GM19455 (cell line): ENCODE measurements around the gene PSMB7.

Experiments
- ATAC-seq: cut with Tn5 transposase; IDR thresholded peaks from one replicate; pipeline ENCODE4 v1.9.1; 2021; ENCODE audit not compliant: unreplicated experiment

The PSMB7 gene

DNA sequence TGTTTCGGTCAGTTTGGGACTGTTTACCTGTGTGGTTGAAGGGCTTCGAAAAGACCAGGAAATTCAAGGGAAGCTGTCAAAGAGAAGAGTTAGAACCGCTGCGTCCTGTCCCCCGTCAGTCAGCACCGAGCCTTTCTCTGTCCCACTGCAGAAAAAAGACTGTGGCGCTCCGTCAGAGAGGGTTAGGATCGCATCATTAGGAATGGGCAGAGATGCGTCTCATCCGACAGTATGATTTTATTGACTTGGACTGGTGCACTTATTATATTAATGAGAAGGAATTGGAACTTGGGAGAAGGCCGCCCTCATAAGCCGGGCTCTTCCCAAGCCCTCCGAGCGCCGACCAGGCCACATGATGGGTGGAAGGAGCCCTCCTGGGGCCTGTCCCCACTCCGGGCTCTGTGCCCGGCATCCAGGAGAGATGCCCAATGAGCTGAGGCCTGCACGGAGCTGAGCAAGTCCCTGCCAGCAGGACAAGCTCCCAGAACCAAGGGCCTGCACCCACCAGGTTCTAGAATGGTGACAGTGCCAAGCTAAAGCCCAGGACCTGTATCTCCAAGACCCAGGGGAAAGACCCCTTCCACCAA lies 85.9 kb downstream of the PSMB7 start:
- ATAC-seq, result no peak

DNA sequence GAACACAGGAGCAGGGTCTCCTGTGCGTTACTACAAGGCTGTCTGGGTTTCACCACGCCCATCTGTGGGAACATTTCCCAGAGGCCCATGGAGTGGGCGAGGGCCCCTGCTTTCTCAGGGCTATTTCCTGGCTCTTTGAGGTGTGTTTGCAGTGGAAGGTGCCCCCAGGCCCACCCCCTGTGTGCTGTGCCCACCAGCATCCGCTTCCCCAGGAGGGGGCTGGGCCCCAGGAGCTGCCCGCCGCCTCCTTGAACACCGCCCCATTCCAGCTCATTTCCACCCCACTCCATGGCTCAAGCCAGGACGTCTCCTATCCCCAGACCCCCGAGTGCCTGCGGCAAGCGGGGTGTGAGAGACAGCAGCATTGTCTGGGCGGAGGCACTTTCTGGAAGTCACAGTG lies 87.0 kb downstream of the PSMB7 start:
- no peak for ATAC-seq

DNA sequence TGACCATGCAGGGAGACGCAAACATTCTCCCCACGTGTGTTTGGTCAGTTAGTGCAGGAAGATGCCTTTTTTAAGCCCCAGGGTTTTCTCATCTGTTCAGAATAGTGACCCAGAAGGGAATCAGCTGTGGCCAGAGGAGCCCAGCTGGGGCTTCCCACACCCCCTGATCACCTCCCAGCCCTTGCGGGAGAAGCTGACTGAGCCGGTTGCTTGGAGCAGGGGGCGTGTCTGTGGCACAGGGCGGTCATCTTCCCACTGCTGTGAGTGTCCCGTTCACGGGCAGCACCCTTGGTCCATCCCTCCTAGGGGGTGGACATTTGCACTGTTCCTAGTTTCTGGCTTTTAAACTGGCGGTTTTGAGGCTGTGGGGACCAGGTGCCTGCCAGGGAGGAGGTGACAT lies 87.8 kb downstream of the PSMB7 start:
- no peak for ATAC-seq

DNA sequence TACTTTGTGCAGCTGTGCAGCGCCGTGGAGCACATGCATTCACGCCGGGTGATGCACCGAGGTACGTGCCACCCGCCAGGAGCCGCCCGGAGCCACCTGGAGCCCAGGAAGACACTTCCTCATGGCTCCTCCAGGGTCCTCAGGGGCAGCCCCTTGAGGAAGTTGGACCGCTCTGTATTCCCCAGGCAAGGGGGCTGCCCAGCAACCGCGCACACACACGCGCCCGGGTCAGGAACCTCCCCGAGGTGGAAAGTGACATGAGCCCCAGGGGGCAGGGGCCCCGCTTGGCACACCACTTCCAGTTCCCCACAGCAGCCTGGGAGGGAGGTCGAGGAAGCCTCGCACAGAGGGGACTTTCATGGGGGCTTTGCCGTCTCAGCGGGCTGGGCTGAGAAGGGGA lies 88.9 kb downstream of the PSMB7 start:
- ATAC-seq, result no peak

DNA sequence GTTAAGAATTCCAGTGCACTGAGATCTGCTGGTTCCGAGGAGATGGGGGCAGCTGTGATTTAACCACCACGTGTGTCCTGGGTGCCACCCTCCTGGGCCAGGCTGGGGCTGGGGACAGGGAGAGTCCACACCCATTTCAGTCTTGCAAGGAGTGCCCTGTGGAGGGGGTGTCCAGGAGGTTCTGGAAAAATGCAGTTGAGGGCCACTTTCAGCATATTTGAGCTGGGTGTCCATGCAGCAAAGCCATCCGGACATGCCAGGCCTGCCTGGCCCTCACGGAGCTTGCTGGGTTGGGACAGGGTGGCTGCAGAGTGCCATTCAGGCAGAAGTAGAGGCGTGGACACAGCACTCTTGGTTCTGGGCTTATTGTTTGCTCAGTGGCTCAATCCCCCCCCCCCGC lies 89.4 kb downstream of the PSMB7 start:
- no peak for ATAC-seq

DNA sequence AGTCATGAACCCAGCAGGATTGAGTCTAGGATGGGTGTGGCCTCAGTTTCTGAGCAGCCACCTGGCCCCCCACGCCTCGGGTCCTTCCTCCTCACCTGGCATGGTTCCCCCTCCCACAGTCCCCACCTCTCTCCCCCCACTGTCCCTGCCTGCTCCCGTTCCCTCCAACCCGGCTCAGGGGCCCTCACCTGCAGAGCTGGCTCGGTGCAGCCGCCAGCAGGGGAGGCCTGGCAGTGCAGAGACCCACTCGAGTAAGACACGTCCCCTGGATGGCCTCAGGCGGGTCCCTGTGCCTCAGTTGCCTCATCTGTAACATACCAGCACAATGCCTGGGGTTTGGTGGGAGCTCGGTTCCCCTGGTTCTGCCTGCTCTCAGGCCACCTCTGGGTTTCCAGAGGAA lies 91.3 kb downstream of the PSMB7 start:
- ATAC-seq, result no peak

DNA sequence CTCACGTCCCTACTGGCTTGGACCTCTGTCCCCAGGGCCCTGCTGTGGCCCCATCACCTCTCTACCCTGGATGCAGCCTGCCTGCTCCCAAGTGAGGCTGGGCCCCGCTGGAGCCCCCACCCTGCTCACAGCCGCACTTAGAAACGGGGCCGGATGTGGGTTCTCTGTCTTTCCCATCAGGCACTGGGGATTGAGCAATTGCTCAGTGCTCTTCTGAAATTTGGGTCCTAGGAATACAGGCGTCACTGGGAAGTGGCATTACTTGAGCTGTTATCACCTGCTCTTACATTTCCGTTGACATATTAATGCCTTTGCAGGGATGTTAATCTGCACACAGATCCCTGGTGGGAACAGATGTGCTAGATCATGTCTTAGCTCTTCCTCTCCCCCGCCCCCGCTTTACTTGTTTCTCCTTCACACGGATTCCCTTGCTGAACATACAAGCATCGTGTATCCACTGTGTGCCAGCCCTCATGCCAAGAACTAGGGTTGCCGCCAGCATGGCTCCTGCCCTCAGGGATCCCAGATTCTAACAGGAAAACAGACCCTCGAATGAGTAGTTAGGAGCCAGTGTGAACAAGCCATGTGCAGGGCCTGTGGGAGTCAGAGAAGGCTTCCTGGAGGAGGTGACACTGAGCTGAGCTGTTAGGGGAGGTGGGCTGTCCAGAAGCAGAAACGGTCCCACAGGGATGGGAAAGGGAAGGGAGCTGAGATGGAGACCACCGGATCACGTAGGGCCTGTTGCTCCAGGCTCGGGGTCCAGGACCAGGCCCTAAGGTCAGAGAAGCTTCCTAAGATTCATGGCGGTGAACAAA lies 92.4 kb downstream of the PSMB7 start:
- no peak for ATAC-seq

DNA sequence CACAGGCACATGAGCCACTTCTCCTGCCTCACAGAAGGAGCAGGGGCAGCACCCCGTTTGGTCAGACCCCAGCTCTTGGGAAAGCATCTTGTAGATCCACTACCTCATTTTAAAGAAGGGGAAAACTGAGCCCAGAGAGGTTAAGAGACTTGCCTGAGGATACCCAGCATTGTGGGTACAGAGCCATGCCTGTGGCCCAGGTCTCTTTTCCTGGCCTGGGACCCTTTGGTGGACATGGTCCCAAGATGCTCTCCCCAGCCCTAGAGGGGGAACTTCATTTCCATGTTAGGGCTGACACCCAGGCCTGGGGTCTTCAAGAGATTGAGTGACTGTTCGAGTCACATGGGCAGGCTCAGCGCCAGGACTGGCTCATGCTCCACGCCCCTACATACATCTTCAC lies 93.3 kb downstream of the PSMB7 start:
- no peak for ATAC-seq

DNA sequence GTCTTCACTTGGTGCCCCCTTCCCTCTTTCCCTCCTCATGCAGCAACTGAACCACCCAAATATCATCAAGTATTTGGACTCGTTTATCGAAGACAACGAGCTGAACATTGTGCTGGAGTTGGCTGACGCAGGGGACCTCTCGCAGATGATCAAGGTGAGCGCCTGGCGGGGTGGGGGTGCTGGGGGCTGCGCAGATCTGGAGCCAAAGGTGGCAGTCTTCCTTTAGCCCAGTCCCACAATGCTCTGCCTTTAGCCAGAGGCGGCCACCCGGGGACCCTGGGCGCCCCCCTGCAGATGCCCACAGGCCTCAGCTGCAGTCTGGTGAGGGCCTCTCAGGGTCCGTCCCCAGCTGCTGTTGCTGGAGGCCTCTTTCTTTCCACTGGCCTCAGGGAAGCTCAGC lies 93.8 kb downstream of the PSMB7 start:
- ATAC-seq, result no peak

DNA sequence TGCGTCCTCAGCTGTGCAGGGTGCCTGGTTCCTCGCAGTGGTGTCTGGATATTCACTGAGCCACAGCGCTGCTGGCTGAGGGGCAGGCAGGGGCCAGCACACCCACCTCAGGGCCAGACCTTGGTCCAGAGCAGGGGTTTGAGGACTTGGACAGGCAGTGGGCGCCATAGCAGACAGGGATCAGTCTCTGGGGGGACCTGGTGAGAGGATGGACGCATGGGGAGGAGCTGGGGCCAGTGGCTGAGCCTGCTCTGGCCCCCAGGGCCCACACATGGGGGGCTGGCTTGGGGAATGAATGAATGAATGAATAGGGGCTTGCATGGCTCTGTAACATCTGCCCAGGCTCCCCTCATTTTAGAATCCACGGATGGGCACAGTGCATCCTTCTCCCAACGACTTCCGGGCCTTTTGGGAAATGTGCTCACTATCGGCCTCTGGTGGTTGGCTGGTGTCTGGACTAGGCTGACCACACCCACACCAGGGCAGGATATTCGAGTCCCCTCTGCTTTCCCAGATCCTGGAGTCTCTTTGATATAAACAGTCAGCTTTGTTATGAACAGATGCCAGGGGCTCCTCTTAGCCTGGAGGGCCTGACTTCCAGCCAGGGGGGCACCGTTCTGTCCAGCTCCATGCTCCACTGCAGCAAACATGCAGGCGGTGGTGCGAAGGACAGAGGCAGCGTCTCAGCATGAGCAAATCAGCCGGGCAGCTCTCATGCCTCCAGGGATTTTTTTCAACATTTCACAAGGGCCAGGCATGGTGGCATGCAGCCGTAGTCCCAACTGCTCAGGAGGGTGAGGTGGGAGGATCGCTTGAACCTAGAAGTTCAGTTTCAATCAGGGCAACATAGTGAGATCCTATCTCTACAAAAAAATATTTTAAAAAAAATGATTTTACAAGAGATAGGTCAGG lies 94.9 kb downstream of the PSMB7 start:
- no peak for ATAC-seq

DNA sequence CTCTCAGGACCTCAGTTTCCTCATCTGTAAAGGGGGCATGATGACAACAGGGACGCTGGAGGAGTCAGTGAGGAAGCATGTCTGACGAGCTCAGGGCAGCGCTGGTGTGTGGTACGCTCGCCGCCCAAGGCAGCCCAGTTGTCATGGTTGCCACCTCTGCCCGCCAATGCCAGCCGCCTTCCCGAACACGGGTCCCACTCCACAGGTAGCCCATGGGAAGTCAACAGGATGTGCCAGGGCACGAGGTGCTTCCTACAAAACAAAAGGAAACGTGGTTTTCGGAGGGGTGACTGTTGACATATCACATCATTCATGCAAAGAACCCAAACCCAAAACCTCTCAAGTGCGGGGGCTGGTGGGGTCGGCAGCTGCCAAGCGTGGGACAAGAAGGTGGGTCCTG lies 99.4 kb downstream of the PSMB7 start:
- ATAC-seq, result no peak

DNA sequence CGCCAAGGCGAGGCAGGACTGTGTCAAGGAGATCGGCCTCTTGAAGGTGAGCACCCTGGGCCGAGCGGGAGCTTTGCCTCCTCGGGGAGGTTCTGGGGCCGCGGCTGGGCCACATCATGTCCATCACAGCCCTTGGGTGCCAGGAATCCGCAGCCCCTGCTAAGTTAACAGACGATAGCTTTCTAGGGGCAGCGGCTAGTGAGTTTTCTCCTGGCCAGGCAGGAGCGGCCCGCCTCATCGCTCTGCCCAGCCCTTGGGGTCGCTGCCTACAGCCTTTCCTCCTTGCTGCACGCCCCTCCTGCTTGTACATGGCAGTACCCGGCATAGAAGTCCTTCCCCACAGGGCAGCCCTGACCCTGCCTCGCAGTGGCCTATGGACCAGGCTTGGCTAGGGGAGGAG lies 101.3 kb downstream of the PSMB7 start:
- no peak for ATAC-seq

DNA sequence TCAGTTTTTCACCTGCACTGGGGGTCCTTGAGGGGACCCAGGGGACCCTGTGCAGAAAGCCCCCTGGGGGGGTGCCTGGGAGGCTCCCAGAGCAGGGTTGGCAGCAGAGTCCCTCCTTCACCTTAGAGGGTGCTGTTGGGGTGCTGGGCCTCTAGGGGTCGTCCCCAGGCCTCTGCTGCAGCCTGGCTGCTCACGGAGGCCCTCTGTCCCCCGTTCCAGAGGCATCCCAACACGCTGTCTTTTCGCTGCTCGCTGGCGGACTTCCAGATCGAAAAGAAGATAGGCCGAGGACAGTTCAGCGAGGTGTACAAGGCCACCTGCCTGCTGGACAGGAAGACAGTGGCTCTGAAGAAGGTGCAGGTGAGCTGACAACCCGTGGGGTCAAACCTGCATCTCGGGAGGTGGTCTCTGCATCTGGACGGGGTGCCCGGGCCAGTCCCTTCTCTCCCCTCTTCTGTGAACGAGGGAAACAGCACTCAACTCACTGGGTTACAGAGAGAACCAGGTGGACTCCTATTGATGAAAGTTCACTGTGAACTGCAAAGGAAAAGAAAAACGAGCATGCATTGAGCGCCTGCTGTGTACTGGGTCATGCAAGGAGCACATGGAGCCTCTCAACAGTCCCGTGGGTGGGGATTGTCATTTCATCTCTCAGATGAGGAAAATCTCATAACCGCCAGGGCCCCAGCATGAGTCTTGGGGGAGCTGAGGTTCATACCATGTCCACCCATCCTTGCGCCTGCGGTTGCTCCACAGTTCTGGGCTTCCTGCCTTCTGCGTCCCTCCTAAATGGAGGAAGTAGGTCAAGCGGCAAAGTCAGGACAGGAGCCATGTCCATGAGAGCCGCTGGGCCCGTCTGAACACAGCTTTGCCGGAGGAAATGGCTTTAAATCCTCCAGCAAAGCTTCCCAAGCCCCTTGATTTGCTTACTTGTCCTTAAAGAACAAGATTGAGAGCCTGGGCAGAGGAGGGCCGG lies 102.7 kb downstream of the PSMB7 start:
- no peak for ATAC-seq

DNA sequence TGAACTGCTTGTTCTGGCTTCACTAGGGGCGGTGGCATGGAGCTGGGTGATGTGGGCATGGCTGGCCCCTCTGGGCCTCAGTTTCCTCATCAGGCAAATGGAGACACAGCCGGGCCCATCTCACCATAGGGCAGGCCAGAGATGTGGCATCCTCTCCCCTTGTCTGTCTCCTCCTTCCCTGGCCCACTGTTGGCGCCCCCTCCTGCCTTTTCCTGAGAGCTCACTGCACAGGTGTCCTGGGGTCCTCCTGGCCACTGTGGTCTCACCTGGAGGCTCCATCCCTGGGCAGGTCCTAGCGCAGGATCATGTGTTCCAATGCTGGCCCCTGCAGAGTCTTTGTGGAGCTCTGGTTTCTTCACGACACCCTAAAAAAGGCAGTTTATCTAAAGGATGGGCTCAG lies 104.0 kb downstream of the PSMB7 start:
- no peak for ATAC-seq

DNA sequence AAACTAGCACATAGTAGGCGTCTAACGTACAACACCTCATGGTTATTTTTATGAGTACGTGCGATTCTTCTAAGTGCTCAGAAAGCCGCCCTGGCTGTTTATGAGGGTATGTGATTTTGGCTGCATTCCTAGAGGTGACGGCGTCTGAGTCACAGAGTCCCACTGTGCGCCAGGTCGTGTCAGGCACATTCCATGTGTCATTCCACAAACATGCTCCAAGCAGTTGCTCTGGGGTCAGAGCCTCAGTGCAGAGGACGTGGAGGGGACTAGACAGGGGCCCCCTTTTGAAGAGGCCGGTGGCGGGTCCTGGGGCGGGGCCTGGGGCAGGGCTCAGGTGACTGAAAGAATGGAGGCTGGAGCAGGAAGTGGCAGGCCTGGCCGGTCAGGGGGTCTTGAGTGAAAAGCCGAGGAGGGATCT lies 105.6 kb downstream of the PSMB7 start:
- ATAC-seq, result no peak

DNA sequence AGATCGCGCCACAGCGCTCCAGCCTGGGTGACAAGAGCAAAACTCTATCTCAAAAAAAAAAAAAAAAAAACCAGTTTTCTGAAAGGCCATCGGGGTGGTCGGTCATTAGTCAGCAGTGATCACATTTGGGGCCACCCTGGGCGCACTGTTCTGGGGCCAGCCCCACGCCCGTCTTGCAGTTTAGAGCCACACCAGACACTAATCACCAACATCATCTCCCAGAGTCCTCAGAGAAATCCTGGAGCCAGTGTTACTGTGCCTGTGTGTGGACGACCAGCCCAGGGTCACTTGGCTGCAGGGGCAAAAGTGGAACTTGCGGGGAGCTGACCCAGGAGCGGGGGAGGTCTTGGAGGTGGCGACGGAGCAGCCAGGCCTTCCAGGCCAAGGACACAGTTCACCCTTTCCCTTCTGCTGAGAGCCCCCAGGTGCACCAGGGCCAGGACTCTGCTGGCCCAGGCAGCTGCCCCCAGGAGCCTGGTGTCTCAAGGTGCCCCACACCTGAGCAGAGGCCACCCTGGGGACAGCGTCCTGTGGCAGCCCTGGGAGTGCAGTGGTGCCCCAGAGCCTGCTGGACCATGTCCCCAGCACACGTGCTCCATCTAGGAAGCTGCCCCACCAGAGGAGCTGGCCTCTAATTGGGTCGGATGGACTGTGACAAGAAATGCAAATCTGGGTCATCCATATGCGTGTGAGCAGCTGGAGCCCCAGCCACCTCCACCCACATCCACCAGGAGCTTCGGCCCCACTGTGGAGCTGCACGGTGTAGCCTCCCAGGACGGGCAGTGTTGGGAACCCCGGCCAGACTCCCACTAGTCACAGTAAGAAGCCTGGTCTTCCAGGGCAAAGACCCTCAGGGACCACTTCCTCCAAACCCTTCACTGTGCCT lies 106.4 kb downstream of the PSMB7 start:
- ATAC-seq, result no peak

DNA sequence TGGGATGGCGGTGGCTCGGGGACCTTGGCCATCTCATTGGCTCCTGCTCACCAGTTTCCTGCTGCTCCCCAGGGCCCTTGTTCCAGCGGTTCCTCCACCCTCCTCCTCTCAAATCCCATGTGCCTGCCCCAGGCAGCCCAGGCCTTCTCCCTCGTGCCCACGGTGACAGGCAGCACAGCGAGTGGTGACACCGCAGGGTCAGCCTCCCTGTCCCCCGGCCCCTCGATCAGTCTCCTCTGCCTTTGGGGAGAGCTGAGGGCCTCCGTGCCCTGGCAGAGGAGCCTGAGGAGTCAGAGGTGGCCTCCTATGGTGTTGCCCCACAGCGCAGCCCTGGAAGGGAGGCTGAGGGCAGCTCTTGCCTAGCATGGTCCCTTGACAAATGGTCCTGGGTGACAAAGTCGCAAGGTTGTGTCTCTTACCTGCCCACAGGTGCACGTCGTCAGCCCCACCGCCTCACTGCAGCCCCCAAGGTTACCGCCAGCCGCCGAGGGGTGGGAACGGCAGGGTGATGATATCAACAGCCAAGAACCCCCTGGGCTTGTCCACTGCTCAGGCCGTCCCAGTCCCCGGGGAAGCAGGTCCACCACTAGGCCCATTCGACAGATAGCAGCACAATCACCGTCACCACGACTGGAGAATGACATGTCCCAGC lies 107.7 kb downstream of the PSMB7 start:
- no peak for ATAC-seq

DNA sequence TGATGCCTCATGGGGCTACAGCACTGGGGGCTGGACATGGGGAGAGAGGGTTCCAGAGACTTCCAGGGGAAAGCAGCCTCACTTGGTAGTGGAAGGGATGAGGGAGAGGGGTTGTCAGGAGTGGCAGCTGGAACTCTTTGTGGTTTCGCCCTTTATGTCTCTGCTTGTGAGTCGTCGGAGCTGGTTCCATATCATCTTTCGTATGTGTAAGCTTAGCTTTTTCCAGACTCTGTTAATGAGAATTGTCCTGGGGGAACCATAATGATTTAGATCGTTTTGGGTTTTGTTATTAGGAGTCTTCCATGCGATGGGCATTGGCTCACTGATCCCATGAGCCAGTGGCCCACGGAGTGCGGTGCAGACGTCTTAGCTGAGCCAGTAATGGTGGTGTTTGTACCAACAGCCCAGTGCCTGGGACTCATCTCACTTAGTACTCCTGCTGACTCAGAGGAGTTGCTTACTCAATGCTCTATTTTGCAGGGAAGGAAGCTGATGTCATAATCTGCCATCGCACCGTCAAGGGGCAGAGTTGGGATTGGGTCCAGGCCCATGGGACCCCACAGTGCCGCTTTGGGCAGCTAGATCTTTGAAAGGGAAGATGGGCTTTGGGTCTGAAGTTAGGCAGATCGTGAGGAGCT lies 109.0 kb downstream of the PSMB7 start:
- no peak for ATAC-seq

DNA sequence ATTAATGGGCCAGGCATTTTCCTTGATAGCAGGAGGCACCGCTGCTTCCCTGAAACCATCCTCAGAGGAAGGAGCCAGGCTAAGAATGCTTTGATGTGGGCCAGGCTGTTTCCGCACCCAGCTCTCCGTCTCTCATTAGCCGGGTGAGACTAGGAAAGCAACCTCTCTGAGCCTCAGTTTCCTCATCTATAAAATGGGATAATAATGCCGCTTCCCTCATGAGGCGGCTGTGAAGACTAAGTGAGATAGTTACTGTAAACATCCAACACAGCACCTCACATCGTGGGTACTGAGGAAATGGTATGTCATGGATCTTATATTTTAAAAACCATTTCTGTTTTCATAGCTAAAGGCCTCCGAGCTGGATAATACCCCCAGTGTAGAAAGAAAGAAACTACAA lies 111.0 kb downstream of the PSMB7 start:
- ATAC-seq, result no peak
